KBM-7 (cell line): ENCODE data around the gene CDK18.

Experiments used
- DNase-seq: peaks from one replicate; pipeline ENCODE4 v3.0.0-alpha.2; 2015
- in situ Hi-C: fragments of 300-500 bp; cut with MboI; formaldehyde crosslinking; loops from 2 replicates; pipeline ENCODE4 v1.14.3; 2020; ENCODE audit warnings: low sequenced_read_pairs, low pct_unique_long_range_greater_than_20kb, mixed read lengths

CDK18 gene

GRCh38 chr1:205518661-205519540 lies 14.4 kb downstream of the CDK18 start:
- DNase-seq = no peak
- in situ Hi-C loops = no loop called here

- in situ Hi-C loops = no loop called here
- DNase-seq = no peak
Observed at GRCh38 chr1:205519541-205520131, 15.2 kb downstream of the CDK18 start.

GRCh38 chr1:205520709-205521108 lies 16.2 kb downstream of the CDK18 start:
- DNase-seq = no peak
- in situ Hi-C loops = no loop called here

- in situ Hi-C loops = no loop called here
- no peak for DNase-seq
Observed at GRCh38 chr1:205521686-205522085, 17.2 kb downstream of the CDK18 start.

- no peak for DNase-seq
- in situ Hi-C loops = no loop called here
Observed at GRCh38 chr1:205522692-205523091, 18.2 kb downstream of the CDK18 start.

GRCh38 chr1:205523261-205523890 lies 18.9 kb downstream of the CDK18 start:
- in situ Hi-C loops = no loop called here
- no peak for DNase-seq

GRCh38 chr1:205523891-205524793 lies 19.7 kb downstream of the CDK18 start:
- in situ Hi-C loops = no loop called here
- DNase-seq = peak; percentile 79

- in situ Hi-C loops = no loop called here
Observed at GRCh38 chr1:205524794-205525101, 20.3 kb downstream of the CDK18 start.

GRCh38 chr1:205525495-205526285 lies 21.2 kb downstream of the CDK18 start:
- DNase-seq = no peak
- in situ Hi-C loops = no loop called here

More at GRCh38 chr1:205524794-205525101, 20.3 kb downstream of the CDK18 start:
- no peak for DNase-seq

GRCh38 chr1:205526431-205526830 lies 22.0 kb downstream of the CDK18 start:
- no peak for DNase-seq
- in situ Hi-C loops = no loop called here

- no peak for DNase-seq
- in situ Hi-C loops = no loop called here
Observed at GRCh38 chr1:205527931-205528330, 23.5 kb downstream of the CDK18 start.

- in situ Hi-C loops = no loop called here
- no peak for DNase-seq
Observed at GRCh38 chr1:205528446-205528886, 24.0 kb downstream of the CDK18 start.

GRCh38 chr1:205528887-205529825 lies 24.7 kb downstream of the CDK18 start:
- in situ Hi-C loops = no loop called here
- DNase-seq = peak; percentile 75

- DNase-seq = no peak
- in situ Hi-C loops = no loop called here
Observed at GRCh38 chr1:205530116-205530515, 25.6 kb downstream of the CDK18 start.

GRCh38 chr1:205531191-205532025 lies 26.9 kb downstream of the CDK18 start:
- in situ Hi-C loops = no loop called here
- DNase-seq = no peak

GRCh38 chr1:205532026-205532898 lies 27.8 kb downstream of the CDK18 start:
- in situ Hi-C loops = no loop called here
- no peak for DNase-seq
